K562 (cell line): ENCODE data around the gene SUFU. TPM values are rescaled to one million over a fixed set of nuclear protein-coding genes. Genes with fewer than 3 reads are reported as not detected.
A peak's percentile ranks its signal among the peaks of the same experiment; 100 is the strongest.

ENCODE experiments used
- ADNP ChIP-seq: fragments of 200-800 bp; sonication (Bioruptor generic); IDR thresholded peaks from 2 replicates; pipeline ENCODE4 v1.6.1; 2016; ENCODE audit warnings: missing genetic modification characterization, missing compliant biosample characterization
- DIDO1 ChIP-seq: fragments of 450-650 bp; IDR thresholded peaks from 2 replicates; pipeline ENCODE4 v1.6.1; 2016; ENCODE audit warnings: low read depth, missing biosample characterization, missing genetic modification characterization
- FOXM1 ChIP-seq, 2 experiments: fragments of 450-650 bp in 1 of 2; sonication (generic) in 1 of 2; formaldehyde crosslinking in 1 of 2; IDR thresholded peaks; 2 replicates each; pipeline versions ENCODE4 v1.6.1 to v1.9.0; 2017 to 2022; ENCODE audit warnings: low read depth in 2 of 2, mild to moderate bottlenecking in 2 of 2, missing genetic modification reagents in 1 of 2, moderate library complexity in 1 of 2
- GABPA ChIP-seq: fragments of 200-800 bp; sonication (Bioruptor generic); conservative IDR thresholded peaks from 2 replicates; pipeline ENCODE4 v1.6.1; 2016; ENCODE audit warnings: low read depth, missing genetic modification characterization, missing compliant biosample characterization
- KAT7 ChIP-seq: sonication (generic); formaldehyde crosslinking; IDR thresholded peaks from 2 replicates; pipeline ENCODE4 v1.8.0; 2022; ENCODE audit warnings: missing genetic modification reagents, mild to moderate bottlenecking, borderline replicate concordance
- PYGO2 ChIP-seq: fragments of 450-650 bp; IDR thresholded peaks from 2 replicates; pipeline ENCODE4 v1.6.1; 2016; ENCODE audit warnings: mild to moderate bottlenecking, missing genetic modification characterization, moderate library complexity, missing compliant biosample characterization
- RHOXF2B ChIP-seq: fragments of 250-450 bp; sonication (Bioruptor Pico); conservative IDR thresholded peaks from 2 replicates; pipeline ENCODE4 v1.5.1; 2021
- SMAD4 ChIP-seq: fragments of 250-450 bp; sonication (Bioruptor Pico); conservative IDR thresholded peaks from 2 replicates; pipeline ENCODE4 v1.8.0; 2021; ENCODE audit warnings: inconsistent platforms, mild to moderate bottlenecking, moderate library complexity
- SPI1 ChIP-seq: IDR thresholded peaks from 2 replicates; pipeline ENCODE4 v1.6.1; 2011; ENCODE audit warnings: low read depth, low read length, control low read depth, borderline replicate concordance
- ZNF165 ChIP-seq: fragments of 250-450 bp; sonication (Bioruptor Pico); IDR thresholded peaks from 2 replicates; pipeline ENCODE4 v1.4.0; 2020; ENCODE audit warnings: borderline replicate concordance
- ZNF224 ChIP-seq: sonication (generic); formaldehyde crosslinking; IDR thresholded peaks from 2 replicates; pipeline ENCODE4 v1.8.0; 2022; ENCODE audit warnings: mild to moderate bottlenecking, missing genetic modification reagents
- ZNF384 ChIP-seq: IDR thresholded peaks from 2 replicates; pipeline ENCODE4 v1.6.1; 2012; ENCODE audit warnings: low read depth, low read length, improper control_type of control experiment
- polyA plus RNA-seq, 8 experiments: library from polyadenylated mRNA; depleted of rRNA in 4 of 8; stranded (reverse) in 5 of 8; unstranded in 3 of 8; fragments of >200 nt; fragmentation: Nextera tagmentation in 2 of 8; fragmentation: Illumina TruSeq in 1 of 8; extraction: Ambion mirVana in 2 of 8; extraction: Trizol in 1 of 8; gene quantifications; 2 replicates each; pipeline versions ENCODE4 v1.2.1 to v1.2.3, GENCODE V29; 2011 to 2014; ENCODE audit warnings: inconsistent platforms in 1 of 8, missing spikeins in 1 of 8
- total RNA-seq, 7 experiments: library from RNA; depleted of rRNA in 6 of 7; stranded (reverse); fragments of >200 nt in 6 of 7; fragmentation: Illumina TruSeq in 2 of 7; extraction: Trizol in 2 of 7; gene quantifications; 2 replicates each; pipeline versions ENCODE4 v1.2.1 to v1.2.3, GENCODE V29; 2011 to 2021; ENCODE audit warnings: low replicate concordance in 1 of 7
- TF ChIP-seq, protein P1 (sequence below): fragments of 450-650 bp; IDR thresholded peaks from 2 replicates; pipeline ENCODE4 v1.6.1; 2016; ENCODE audit warnings: mild to moderate bottlenecking
- TF ChIP-seq, protein P2 (sequence below): fragments of 450-650 bp; IDR thresholded peaks from 2 replicates; pipeline ENCODE4 v1.6.1; 2016; ENCODE audit warnings: antibody characterized with exemption
- TF ChIP-seq, protein P3 (sequence below), 2 experiments: fragments of 450-650 bp; conservative IDR thresholded peaks; 2 replicates each; pipeline ENCODE4 v1.6.1; 2017; ENCODE audit warnings: mild to moderate bottlenecking in 2 of 2, moderate library complexity in 2 of 2

The SUFU gene
- total and polyA plus RNA-seq, 9 of the 15 experiments (the other 6 are each of a cell fraction or from before 2014, with no cell fraction given): 0.59 to 6.3 (median 0.82) TPM

DNA sequence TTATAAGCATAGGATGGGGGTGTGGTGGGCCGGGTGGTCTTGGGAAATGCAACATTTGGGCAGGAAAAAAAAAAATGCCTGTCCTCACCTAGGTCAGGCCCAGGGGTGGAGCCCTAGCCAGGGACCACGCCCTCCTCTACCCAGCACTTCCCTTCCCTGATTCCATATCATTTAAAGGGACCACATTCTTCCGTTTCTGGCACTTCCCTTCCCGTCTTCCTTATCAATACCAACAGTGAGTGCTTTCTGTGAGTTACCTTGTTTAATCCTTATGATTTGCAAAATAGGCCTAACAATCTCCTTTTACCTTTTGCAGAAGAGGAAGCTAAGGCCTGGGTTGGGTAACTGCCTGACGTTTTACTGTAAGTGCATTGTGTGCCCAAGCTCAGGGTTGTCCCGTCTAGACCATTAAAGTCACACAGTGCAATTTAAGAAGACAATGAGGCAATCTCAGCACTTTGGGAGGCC is 35.8 kb upstream of the SUFU start (continued):
- TF ChIP-seq SMAD4 (CRISPR knock-in tag) (no peak), FOXM1 (IDR thresholded peaks at IDR 0.05; ENCODE audit: low read depth) (no peak), FOXM1 (CRISPR knock-in tag; IDR thresholded peaks at IDR 0.05; ENCODE audit: low read depth) (no peak), PYGO2 (tag) (no peak), GABPA (tag) (peak; percentile 52), ZNF384 (0 out of 2 replicates have a peak, but pooled peaks have one; percentile 16), SPI1 (peak; percentile 88), DIDO1 (tag) (no peak), RHOXF2B (CRISPR knock-in tag) (no peak), ADNP (no peak), ZNF224 (CRISPR knock-in tag) (no peak), KAT7 (CRISPR knock-in tag) (no peak), ZNF165 (CRISPR knock-in tag) (no peak)
- TF ChIP-seq, protein P1, sequence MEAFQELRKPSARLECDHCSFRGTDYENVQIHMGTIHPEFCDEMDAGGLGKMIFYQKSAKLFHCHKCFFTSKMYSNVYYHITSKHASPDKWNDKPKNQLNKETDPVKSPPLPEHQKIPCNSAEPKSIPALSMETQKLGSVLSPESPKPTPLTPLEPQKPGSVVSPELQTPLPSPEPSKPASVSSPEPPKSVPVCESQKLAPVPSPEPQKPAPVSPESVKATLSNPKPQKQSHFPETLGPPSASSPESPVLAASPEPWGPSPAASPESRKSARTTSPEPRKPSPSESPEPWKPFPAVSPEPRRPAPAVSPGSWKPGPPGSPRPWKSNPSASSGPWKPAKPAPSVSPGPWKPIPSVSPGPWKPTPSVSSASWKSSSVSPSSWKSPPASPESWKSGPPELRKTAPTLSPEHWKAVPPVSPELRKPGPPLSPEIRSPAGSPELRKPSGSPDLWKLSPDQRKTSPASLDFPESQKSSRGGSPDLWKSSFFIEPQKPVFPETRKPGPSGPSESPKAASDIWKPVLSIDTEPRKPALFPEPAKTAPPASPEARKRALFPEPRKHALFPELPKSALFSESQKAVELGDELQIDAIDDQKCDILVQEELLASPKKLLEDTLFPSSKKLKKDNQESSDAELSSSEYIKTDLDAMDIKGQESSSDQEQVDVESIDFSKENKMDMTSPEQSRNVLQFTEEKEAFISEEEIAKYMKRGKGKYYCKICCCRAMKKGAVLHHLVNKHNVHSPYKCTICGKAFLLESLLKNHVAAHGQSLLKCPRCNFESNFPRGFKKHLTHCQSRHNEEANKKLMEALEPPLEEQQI: no peak
- TF ChIP-seq, protein P2, sequence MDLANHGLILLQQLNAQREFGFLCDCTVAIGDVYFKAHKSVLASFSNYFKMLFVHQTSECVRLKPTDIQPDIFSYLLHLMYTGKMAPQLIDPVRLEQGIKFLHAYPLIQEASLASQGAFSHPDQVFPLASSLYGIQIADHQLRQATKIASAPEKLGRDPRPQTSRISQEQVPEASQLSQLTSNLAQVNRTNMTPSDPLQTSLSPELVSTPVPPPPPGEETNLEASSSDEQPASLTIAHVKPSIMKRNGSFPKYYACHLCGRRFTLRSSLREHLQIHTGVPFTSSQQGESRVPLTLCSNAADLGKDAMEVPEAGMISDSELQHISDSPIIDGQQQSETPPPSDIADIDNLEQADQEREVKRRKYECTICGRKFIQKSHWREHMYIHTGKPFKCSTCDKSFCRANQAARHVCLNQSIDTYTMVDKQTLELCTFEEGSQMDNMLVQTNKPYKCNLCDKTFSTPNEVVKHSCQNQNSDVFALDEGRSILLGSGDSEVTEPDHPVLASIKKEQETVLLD: no peak
- TF ChIP-seq, protein P3, sequence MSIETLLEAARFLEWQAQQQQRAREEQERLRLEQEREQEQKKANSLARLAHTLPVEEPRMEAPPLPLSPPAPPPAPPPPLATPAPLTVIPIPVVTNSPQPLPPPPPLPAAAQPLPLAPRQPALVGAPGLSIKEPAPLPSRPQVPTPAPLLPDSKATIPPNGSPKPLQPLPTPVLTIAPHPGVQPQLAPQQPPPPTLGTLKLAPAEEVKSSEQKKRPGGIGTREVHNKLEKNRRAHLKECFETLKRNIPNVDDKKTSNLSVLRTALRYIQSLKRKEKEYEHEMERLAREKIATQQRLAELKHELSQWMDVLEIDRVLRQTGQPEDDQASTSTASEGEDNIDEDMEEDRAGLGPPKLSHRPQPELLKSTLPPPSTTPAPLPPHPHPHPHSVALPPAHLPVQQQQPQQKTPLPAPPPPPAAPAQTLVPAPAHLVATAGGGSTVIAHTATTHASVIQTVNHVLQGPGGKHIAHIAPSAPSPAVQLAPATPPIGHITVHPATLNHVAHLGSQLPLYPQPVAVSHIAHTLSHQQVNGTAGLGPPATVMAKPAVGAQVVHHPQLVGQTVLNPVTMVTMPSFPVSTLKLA (conservative IDR thresholded peaks at IDR 0.05): peak in 1 of 2 experiments; percentile 42; a peak in 2 of 4 replicates
